ENCODE data around the gene COQ8A. TPM values are rescaled to one million over a fixed set of nuclear protein-coding genes. Genes with fewer than 3 reads are reported as not detected.

Gene COQ8A
- total RNA-seq, 1 experiment from 2014 or later: 35.3 TPM

DNA sequence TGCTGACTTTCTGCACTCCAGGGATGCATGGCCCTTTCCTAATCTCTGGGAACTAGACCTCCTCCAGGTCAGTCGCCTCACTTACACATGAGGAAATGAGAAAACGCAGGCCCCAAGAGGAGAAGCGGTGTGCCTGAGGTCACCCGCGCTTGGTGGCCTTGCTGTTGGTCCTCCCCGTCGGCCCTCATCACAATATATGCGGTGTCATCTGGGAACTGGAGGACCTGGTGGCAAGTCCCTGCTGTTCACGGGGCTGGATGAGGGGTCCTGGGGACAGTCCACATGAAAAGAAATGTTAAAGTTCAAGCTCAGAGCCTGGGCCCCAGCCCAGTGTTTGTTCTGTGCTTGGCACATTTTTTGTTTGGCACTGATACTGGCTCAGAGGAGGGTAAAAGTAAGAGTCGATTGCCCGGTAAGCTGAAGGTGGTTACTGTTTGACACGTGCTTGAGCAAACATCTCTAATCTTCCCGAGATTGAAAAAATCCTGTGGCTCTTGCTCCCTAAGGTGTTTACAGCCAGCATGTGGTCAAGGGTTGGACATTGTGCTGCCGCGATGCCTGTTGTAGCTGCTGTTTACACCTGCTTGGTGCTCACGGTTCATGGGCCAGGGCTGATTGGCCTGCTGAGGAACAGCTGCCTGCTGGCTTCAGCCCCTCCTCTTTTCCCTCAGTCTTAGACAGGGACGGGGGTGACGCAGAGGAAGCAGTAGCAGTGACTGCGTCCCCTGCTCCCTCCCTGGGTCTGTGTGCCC is 5.2 kb downstream of the COQ8A start:
- Histone ChIP-seq H3K9me2 (ENCODE audit: insufficient read depth) (no peaks in the 10 kb centered on the region), H3K9me3 (ENCODE audit: control insufficient read depth in 1 of 2, insufficient read depth in 1 of 2, low read depth in 1 of 2, low read length in 2 of 2) (no peaks in the 10 kb centered on the region), H2AFZ (ENCODE audit: low read depth, low read length, poor library complexity, severe bottlenecking) (no peak overlapping the region), H3K27ac (ENCODE audit: low read depth, low read length) (no peak overlapping the region), H4K20me1 (ENCODE audit: insufficient read depth) (no peaks in the 10 kb centered on the region), H3K4me2 (ENCODE audit: low read length) (no peak overlapping the region), H3K9ac (ENCODE audit: low read length) (no peak overlapping the region), H3K4me3 (replicated peaks in 1 of 2; ENCODE audit: low read depth in 1 of 2, low read length in 2 of 2) (no peak overlapping the region), H3K36me3 (ENCODE audit: control insufficient read depth in 1 of 2, insufficient read depth in 2 of 2, low read length in 2 of 2) (no peaks in the 10 kb centered on the region), H3K79me2 (ENCODE audit: insufficient read depth, low read length) (peaks cover 20% of the 10 kb centered on the region; the same call in 1 of the 2 replicates), H3K27me3 (ENCODE audit: insufficient read depth, low read length) (no peaks in the 10 kb centered on the region), H3K4me1 (ENCODE audit: control insufficient read depth in 1 of 2, insufficient read depth in 2 of 2, low read length in 2 of 2) (peaks cover 0 to 16% of the 10 kb centered on the region in 2 experiments; a peak in 3 of 4 replicates)
- ATAC-seq: no peak
- TF ChIP-seq ELF1 (IDR thresholded peaks at IDR 0.05; ENCODE audit: borderline replicate concordance, low read depth): no peak
- no peak for TF ChIP-seq SIN3A (IDR thresholded peaks at IDR 0.05; ENCODE audit: low read depth)
- no peak for TF ChIP-seq ZBTB33 (IDR thresholded peaks at IDR 0.05; ENCODE audit: extremely low read depth, insufficient replicate concordance, low read length)
- no peak for TF ChIP-seq FOSL1 (IDR thresholded peaks at IDR 0.05; ENCODE audit: low read depth)
- no peak for TF ChIP-seq SRF (IDR thresholded peaks at IDR 0.05; ENCODE audit: low read depth)
- no peak for TF ChIP-seq ZFX (IDR thresholded peaks at IDR 0.05)
- TF ChIP-seq JUND (IDR thresholded peaks at IDR 0.05): no peak
- TF ChIP-seq EZH2phosphoT487 (IDR thresholded peaks at IDR 0.05; ENCODE audit: borderline replicate concordance): no peak
- RAD21 ChIA-PET (ENCODE audit: low non-redundant PET in 1 of 2, low total read pairs in 2 of 2, uncharacterized antibody in 2 of 2, unreplicated experiment in 2 of 2): no interaction called here
- intact Hi-C loops (cut with micrococcal nuclease): no loop called here
- BruUV-seq (replicated peaks): no TSS peak
- POLR2A ChIA-PET: no interaction called here
- CTCF ChIA-PET: no interaction called here
- DNase-seq (ENCODE audit: low read depth, low spot score): no peak

GRCh38 chr1:226945858-226946245 is 5.8 kb downstream of the COQ8A start:
- H3K9ac ChIP-seq (ENCODE audit: low read length): no peak overlapping the region
- H3K4me2 ChIP-seq (ENCODE audit: low read length): no peak overlapping the region
- H3K27me3 ChIP-seq (ENCODE audit: insufficient read depth, low read length): no peaks in the 10 kb centered on the region
- H3K9me3 ChIP-seq (ENCODE audit: control insufficient read depth in 1 of 2, insufficient read depth in 1 of 2, low read depth in 1 of 2, low read length in 2 of 2): no peaks in the 10 kb centered on the region
- ChIA-PET CTCF (no interaction called here), POLR2A (no interaction called here), RAD21 (ENCODE audit: low non-redundant PET in 1 of 2, low total read pairs in 2 of 2, uncharacterized antibody in 2 of 2, unreplicated experiment in 2 of 2) (no interaction called here)
- intact Hi-C loops (cut with micrococcal nuclease): no loop called here
- DNase-seq (ENCODE audit: low read depth, low spot score) (no peak), ATAC-seq (no peak)
- H3K9me2 ChIP-seq (ENCODE audit: insufficient read depth): no peaks in the 10 kb centered on the region
- H3K27ac ChIP-seq (ENCODE audit: low read depth, low read length): no peak overlapping the region
- H3K36me3 ChIP-seq (ENCODE audit: control insufficient read depth in 1 of 2, insufficient read depth in 2 of 2, low read length in 2 of 2): no peaks in the 10 kb centered on the region
- no peak overlapping the region for H2AFZ ChIP-seq (ENCODE audit: low read depth, low read length, poor library complexity, severe bottlenecking)
- H3K4me3 ChIP-seq (replicated peaks in 1 of 2; ENCODE audit: low read depth in 1 of 2, low read length in 2 of 2): no peak overlapping the region
- no TSS peak for BruUV-seq (replicated peaks)
- H3K79me2 ChIP-seq (ENCODE audit: insufficient read depth, low read length): peaks cover 20% of the 10 kb centered on the region; the same call in 1 of the 2 replicates
- peaks cover 0 to 10% of the 10 kb centered on the region in 2 experiments; a peak in 3 of 4 replicates for H3K4me1 ChIP-seq (ENCODE audit: control insufficient read depth in 1 of 2, insufficient read depth in 2 of 2, low read length in 2 of 2)
- H4K20me1 ChIP-seq (ENCODE audit: insufficient read depth): no peaks in the 10 kb centered on the region
- TF ChIP-seq ELF1 (IDR thresholded peaks at IDR 0.05; ENCODE audit: borderline replicate concordance, low read depth): no peak
- no peak for TF ChIP-seq CEBPB (IDR thresholded peaks at IDR 0.05; ENCODE audit: low read depth)
- TF ChIP-seq ATF3 (IDR thresholded peaks at IDR 0.05): no peak
- TF ChIP-seq SP1 (IDR thresholded peaks at IDR 0.05; ENCODE audit: low read depth): no peak
- TF ChIP-seq JUND (IDR thresholded peaks at IDR 0.05): no peak
- TF ChIP-seq SIN3A (IDR thresholded peaks at IDR 0.05; ENCODE audit: low read depth): no peak
- TF ChIP-seq, protein P1, sequence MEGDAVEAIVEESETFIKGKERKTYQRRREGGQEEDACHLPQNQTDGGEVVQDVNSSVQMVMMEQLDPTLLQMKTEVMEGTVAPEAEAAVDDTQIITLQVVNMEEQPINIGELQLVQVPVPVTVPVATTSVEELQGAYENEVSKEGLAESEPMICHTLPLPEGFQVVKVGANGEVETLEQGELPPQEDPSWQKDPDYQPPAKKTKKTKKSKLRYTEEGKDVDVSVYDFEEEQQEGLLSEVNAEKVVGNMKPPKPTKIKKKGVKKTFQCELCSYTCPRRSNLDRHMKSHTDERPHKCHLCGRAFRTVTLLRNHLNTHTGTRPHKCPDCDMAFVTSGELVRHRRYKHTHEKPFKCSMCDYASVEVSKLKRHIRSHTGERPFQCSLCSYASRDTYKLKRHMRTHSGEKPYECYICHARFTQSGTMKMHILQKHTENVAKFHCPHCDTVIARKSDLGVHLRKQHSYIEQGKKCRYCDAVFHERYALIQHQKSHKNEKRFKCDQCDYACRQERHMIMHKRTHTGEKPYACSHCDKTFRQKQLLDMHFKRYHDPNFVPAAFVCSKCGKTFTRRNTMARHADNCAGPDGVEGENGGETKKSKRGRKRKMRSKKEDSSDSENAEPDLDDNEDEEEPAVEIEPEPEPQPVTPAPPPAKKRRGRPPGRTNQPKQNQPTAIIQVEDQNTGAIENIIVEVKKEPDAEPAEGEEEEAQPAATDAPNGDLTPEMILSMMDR (IDR thresholded peaks at IDR 0.05 in 2 of 3, conservative IDR thresholded peaks at IDR 0.05 in 1 of 3; ENCODE audit: borderline replicate concordance in 1 of 3, insufficient read depth in 1 of 3, low read depth in 2 of 3, low read length in 2 of 3): no peak
- no peak for TF ChIP-seq MAX (IDR thresholded peaks at IDR 0.05)
- no peak for TF ChIP-seq YY1 (IDR thresholded peaks at IDR 0.05; ENCODE audit: extremely low read depth, insufficient replicate concordance, low read depth, low read length)
- TF ChIP-seq POLR2A (IDR thresholded peaks at IDR 0.05; ENCODE audit: borderline replicate concordance, extremely low read depth, insufficient read depth, insufficient read length): no peak
- no peak for TF ChIP-seq POLR2AphosphoS5 (IDR thresholded peaks at IDR 0.05; ENCODE audit: low read depth, low read length)
- TF ChIP-seq SRF (IDR thresholded peaks at IDR 0.05; ENCODE audit: low read depth): no peak
